ENCODE measurements around the gene TRMT10C. TPM values are rescaled to one million over a fixed set of nuclear protein-coding genes. Genes with fewer than 3 reads are reported as not detected.

The TRMT10C gene
- total RNA-seq (2022) (27.0 and 32.5 TPM in 2 replicates), Bru-seq, nascent RNA (percentile 94 among the genes with signal in this experiment), BruChase-seq, experiment 1, labeled RNA remaining after a 6-hour chase (percentile 71 among the genes with signal in this experiment), BruChase-seq, experiment 2, labeled RNA remaining after a 2-hour chase (percentile 98 among the genes with signal in this experiment)
- long read RNA-seq, transcript TRMT10C-201 (2 exons, 1,819 nt), result major isoform, 120 of 124 reads
- long read RNA-seq, partial matches to known transcripts, result 0 of 124 reads
- long read RNA-seq, other reads (novel, unspliced or antisense), result 4 of 124 reads

DNA sequence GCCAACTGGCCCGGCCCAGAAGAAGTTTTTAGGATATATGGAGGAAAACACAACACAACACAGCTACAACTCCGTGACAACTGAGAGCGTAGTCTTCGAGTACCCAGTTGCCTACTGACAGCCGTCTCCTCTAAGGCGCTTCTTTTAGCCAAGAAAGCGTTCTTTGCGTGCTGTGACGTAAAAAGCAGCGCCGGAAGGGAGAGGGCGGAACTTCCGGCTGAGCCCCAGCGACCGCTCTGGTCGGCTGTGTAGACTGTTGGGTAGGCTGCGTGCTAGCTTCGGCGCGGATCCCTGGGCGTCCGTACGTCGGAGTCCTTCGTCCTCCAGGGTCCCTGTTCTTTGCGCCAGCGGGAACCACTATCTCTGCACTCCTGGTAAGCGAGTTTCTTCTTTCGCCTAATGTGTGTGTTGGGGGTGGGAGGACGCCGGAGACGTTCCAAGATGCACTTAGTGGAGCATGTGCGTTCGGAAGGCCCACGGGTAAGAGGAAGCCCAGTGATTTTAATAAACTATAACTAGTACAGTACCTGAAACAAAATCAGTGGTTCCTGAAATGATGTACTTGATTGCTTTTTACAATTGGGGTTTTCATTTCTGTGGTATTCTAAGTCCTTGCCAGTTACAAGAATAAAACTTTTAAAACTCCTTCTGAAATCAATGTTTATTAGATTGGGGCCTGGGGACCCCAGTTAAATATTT, at the start of gene TRMT10C:
Gene TRMT10C (plus strand): TSS at position 239 of the 699 bp plus-strand sequence. CDS start 2,914 bp downstream, outside the sequence.
- TF ChIP-seq, protein P1, sequence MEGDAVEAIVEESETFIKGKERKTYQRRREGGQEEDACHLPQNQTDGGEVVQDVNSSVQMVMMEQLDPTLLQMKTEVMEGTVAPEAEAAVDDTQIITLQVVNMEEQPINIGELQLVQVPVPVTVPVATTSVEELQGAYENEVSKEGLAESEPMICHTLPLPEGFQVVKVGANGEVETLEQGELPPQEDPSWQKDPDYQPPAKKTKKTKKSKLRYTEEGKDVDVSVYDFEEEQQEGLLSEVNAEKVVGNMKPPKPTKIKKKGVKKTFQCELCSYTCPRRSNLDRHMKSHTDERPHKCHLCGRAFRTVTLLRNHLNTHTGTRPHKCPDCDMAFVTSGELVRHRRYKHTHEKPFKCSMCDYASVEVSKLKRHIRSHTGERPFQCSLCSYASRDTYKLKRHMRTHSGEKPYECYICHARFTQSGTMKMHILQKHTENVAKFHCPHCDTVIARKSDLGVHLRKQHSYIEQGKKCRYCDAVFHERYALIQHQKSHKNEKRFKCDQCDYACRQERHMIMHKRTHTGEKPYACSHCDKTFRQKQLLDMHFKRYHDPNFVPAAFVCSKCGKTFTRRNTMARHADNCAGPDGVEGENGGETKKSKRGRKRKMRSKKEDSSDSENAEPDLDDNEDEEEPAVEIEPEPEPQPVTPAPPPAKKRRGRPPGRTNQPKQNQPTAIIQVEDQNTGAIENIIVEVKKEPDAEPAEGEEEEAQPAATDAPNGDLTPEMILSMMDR (IDR thresholded peaks at IDR 0.05; ENCODE audit: unreplicated experiment), result no peak
- peak; percentile 93 for DNase-seq (ENCODE audit: unreplicated experiment)
- peak within 1 kb of the TSS; percentile 90 for H3K4me3 Mint-ChIP-seq (ENCODE audit: unreplicated experiment)
- TSS peak; percentile 70 for BruUV-seq (replicated peaks)
- H3K4me1 Mint-ChIP-seq (ENCODE audit: insufficient read depth, unreplicated experiment), result peaks cover 15% of the 10 kb centered on the region
- no peaks in the 10 kb centered on the region for H3K9me3 Mint-ChIP-seq (ENCODE audit: unreplicated experiment)
- H3K36me3 Mint-ChIP-seq (ENCODE audit: insufficient read depth, unreplicated experiment), result peaks cover 40% of the 10 kb centered on the region
- intact Hi-C loops (cut with micrococcal nuclease), result loop anchor here (2.0 kb wide), 1 partner anchor 49 kb away; the partner anchor contains the start of gene SENP7
- peak within 1 kb of the TSS; percentile 93 for H3K27ac Mint-ChIP-seq (ENCODE audit: low read depth, unreplicated experiment)
- ChIA-PET CTCF (interaction anchor here (0.5 kb wide), 1 partner anchor 221 kb away, joined by 4 read pairs; no protein-coding TSS in a partner anchor), POLR2A (interaction anchor here (0.5 to 5.8 kb wide), 17 partner anchors 12 to 856 kb away, joined by 3 to 102 read pairs (median 4); partner anchors contain the start of genes PCNP, RPL24 and SENP7)
- H3K27me3 Mint-ChIP-seq (ENCODE audit: insufficient read depth, unreplicated experiment), result no peaks in the 10 kb centered on the region

GRCh38 chr3:101512396-101512645, 49.3 kb upstream of the TRMT10C start:
- intact Hi-C loops (cut with micrococcal nuclease), result loop anchor here (2.0 kb wide), 2 partner anchors 48 to 60 kb away; partner anchors contain the start of gene TRMT10C
- POLR2A ChIA-PET, result interaction anchor here (0.6 to 4.8 kb wide), 11 partner anchors 47 to 643 kb away, joined by 3 to 64 read pairs (median 4); partner anchors contain the start of genes PCNP, RPL24 and TRMT10C
- no TSS peak for BruUV-seq (replicated peaks)
- Mint-ChIP-seq H3K36me3 (ENCODE audit: insufficient read depth, unreplicated experiment) (peaks cover 11% of the 10 kb centered on the region), H3K4me3 (ENCODE audit: unreplicated experiment) (peak overlapping the region; percentile 94), H3K4me1 (ENCODE audit: insufficient read depth, unreplicated experiment) (peaks cover 11% of the 10 kb centered on the region), H3K27ac (ENCODE audit: low read depth, unreplicated experiment) (peak overlapping the region; percentile 94), H3K27me3 (ENCODE audit: insufficient read depth, unreplicated experiment) (no peaks in the 10 kb centered on the region), H3K9me3 (ENCODE audit: unreplicated experiment) (no peaks in the 10 kb centered on the region)
- TF ChIP-seq, protein P1 (IDR thresholded peaks at IDR 0.05; ENCODE audit: unreplicated experiment), result no peak
- CTCF ChIA-PET, result interaction anchor here (0.6 to 0.7 kb wide), 2 partner anchors 62 to 702 kb away, joined by 3 read pairs; partner anchors contain the start of gene PCNP
- no peak for DNase-seq (ENCODE audit: unreplicated experiment)

DNA sequence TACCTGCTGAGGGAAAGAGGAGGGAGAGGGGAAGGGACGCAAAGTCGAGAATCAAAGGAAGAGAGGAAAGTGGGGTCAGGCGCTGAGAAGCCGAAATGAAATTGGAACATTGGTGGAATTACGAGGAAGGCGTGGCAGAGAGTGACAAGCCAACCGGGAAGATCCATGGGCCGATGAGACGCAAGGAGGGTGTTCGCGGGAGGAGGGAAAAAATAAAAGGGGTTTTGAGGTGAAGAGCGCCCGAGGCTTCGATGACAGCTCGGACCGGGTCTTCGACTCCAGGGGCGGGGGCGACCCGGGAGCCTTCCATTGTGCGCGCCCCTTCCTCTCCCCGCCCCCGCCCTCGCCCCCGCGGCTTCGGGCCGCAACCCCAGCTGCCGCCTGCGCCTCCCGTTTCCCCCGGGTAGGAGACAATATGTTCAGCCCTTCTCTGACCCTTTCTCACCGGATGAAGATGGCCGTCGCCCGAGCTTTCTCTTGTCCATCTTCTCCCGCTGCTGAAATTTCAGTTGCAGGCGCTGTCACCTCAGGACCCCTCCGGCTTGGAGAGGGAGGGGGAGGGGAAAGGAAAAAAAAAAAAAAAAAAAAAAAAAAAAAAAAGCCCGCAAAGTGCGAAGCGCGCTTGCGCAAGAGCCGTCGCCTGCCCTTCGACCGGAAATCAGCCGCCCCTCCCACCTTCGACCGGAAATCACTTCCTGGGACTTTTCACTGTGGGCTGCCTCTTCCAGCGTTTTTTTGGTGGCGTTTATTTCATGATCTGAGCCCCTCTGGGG, 48.8 kb upstream of the TRMT10C start, which contains the start of gene SENP7:
Gene SENP7 (minus strand): TSS at position 567 of the 773 bp plus-strand sequence. CDS start 82 bp downstream, at position 485.
- Mint-ChIP-seq H3K27me3 (ENCODE audit: insufficient read depth, unreplicated experiment) (no peaks in the 10 kb centered on the region), H3K36me3 (ENCODE audit: insufficient read depth, unreplicated experiment) (peaks cover 6% of the 10 kb centered on the region), H3K27ac (ENCODE audit: low read depth, unreplicated experiment) (peak within 1 kb of the TSS; percentile 94), H3K9me3 (ENCODE audit: unreplicated experiment) (no peaks in the 10 kb centered on the region), H3K4me1 (ENCODE audit: insufficient read depth, unreplicated experiment) (peaks cover 11% of the 10 kb centered on the region), H3K4me3 (ENCODE audit: unreplicated experiment) (peak within 1 kb of the TSS; percentile 94)
- ChIA-PET POLR2A (interaction anchor here (0.6 to 4.8 kb wide), 14 partner anchors 28 to 643 kb away, joined by 3 to 64 read pairs (median 4); partner anchors contain the start of genes PCNP, RPL24 and TRMT10C), CTCF (interaction anchor here (0.6 to 0.7 kb wide), 4 partner anchors 61 to 1046 kb away, joined by 3 to 4 read pairs (median 3); partner anchors contain the start of gene PCNP)
- no TSS peak for BruUV-seq (replicated peaks)
- peak; percentile 88 for DNase-seq (ENCODE audit: unreplicated experiment)
- TF ChIP-seq, protein P1 (IDR thresholded peaks at IDR 0.05; ENCODE audit: unreplicated experiment), result no peak
- intact Hi-C loops (cut with micrococcal nuclease), result loop anchor here (2.0 kb wide), 2 partner anchors 48 to 60 kb away; partner anchors contain the start of gene TRMT10C

All from MCF 10A (cell line).